Nephron progenitor cell (in vitro differentiated cells): Measurements from ENCODE around the gene SMARCA1.

Experiments
- DNase-seq: peaks from one replicate; pipeline ENCODE4 v3.0.0; 2021
- H3K27ac Mint-ChIP-seq: 2 replicates; pipeline ENCODE4 v1.8.0; 2021; ENCODE audit warnings: mild to moderate bottlenecking, moderate library complexity, mixed read lengths
- H3K27me3 Mint-ChIP-seq: 2 replicates; pipeline ENCODE4 v1.8.0; 2021; ENCODE audit warnings: mild to moderate bottlenecking, low read depth, mixed read lengths; ENCODE audit not compliant: poor library complexity
- H3K36me3 Mint-ChIP-seq: 2 replicates; pipeline ENCODE4 v1.8.0; 2021; ENCODE audit warnings: low read depth, mixed read lengths
- H3K4me1 Mint-ChIP-seq: 2 replicates; pipeline ENCODE4 v1.8.0; 2021; ENCODE audit warnings: mixed read lengths
- H3K4me3 Mint-ChIP-seq: 2 replicates; pipeline ENCODE4 v1.8.0; 2021; ENCODE audit warnings: mild to moderate bottlenecking, moderate library complexity, mixed read lengths
- H3K9me3 Mint-ChIP-seq: 2 replicates; pipeline ENCODE4 v1.8.0; 2021; ENCODE audit warnings: mild to moderate bottlenecking, moderate library complexity, mixed read lengths
- CTCF ChIP-seq: fragments of 200-600 bp; sonication (generic); IDR thresholded peaks from 2 replicates; pipeline ENCODE4 v1.5.0; 2021; ENCODE audit warnings: antibody characterized with exemption

The SMARCA1 gene

DNA sequence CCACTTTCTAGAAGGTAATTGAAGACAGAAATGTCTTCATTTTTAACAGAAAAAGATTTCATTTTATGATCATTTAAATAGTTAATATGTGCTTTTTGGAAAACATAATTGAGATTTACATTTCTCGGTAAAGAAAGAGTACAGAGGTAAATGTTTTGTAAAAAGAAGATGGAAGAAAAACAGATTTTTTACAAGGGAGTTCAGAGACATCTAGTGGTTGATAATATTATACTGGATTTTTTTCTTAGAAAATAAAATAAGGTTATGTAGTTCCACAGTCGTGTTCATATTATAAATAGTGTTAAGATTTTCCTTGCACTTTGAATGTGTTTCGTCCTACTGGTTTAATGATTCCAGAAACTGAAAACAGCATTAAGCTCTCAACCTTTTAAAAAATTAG, 60.6 kb downstream of the SMARCA1 start:
- no peak for DNase-seq
- Mint-ChIP-seq H3K9me3 (no peaks in the 10 kb centered on the region), H3K27me3 (no peaks in the 10 kb centered on the region), H3K36me3 (peaks cover 90% of the 10 kb centered on the region), H3K4me3 (no peak overlapping the region), H3K4me1 (no peaks in the 10 kb centered on the region), H3K27ac (no peak overlapping the region)
- no peak for TF ChIP-seq CTCF

DNA sequence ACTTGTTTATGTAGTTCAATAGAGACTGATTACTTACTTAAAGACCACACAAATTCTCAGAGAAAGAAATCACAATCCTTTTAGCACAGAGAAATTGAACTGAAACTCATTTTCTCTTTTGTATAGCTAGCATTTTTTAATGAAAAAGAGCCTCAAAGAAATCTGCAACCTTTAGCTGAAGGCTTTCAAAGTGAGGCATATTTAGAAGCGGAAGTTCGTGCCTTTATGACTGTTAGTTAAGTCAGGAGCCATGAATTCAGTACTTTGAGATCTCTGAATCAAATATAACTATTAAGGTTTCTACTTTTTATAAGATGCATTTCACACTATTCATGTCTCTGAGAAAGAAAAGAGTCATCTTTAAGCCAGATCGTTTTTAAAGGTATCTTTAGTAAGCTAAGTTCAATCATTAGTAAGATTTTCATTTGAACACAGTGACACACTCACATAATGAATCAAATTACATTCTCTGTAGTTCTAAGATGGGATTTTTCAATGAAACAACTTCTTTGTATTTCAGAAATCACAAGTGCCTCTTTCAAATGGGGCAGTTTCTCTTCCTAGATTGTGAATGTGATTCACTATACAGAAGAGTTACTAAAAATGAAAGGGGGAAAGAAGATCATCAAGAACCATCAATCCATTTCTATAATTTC, 61.4 kb downstream of the SMARCA1 start:
- no peaks in the 10 kb centered on the region for H3K9me3 Mint-ChIP-seq
- H3K36me3 Mint-ChIP-seq, result peaks cover 90% of the 10 kb centered on the region
- DNase-seq, result no peak
- H3K27ac Mint-ChIP-seq, result no peak overlapping the region
- H3K4me1 Mint-ChIP-seq, result no peaks in the 10 kb centered on the region
- no peaks in the 10 kb centered on the region for H3K27me3 Mint-ChIP-seq
- no peak overlapping the region for H3K4me3 Mint-ChIP-seq
- no peak for TF ChIP-seq CTCF

DNA sequence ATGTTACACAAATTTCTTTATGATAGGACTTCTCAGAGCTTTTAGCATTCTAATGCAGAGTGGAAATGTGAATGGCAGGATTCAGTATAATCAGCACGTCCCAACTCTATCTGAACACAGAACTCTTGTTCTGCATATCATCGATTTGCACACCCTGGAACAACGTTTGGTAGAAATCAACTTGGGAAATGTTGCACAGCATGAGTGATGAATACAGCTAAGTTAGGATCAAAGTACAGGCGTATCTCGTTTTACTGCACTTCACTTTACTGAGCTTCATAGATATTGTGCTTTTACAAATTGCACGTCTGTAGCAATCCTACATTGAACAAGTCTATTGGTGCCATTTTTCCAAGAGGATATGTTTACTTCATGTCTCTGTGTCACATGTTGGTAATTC, 70.8 kb downstream of the SMARCA1 start:
- Mint-ChIP-seq H3K4me3 (no peak overlapping the region), H3K36me3 (peaks cover 89% of the 10 kb centered on the region), H3K4me1 (no peaks in the 10 kb centered on the region), H3K9me3 (peaks cover 32% of the 10 kb centered on the region), H3K27ac (no peak overlapping the region), H3K27me3 (no peaks in the 10 kb centered on the region)
- DNase-seq, result no peak
- no peak for TF ChIP-seq CTCF

DNA sequence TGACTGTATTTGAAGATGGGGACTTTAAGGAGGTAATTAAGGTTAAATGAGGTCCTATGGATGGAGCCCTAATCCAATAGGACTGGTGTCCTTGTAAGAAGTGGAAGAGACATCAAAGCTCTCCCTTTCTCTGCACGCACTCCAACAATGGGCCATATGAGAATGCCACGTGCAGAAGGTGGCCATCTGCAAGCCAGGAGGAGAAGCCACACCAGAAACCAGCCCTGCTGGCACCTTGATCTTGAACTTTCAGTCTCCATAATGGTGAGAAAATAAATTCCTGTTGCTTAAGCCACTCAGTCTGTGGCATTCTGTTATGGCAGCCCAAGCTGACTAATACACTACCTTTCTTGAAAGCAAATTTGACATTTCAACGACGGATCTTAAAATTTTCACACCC, 73.2 kb downstream of the SMARCA1 start:
- H3K9me3 Mint-ChIP-seq, result peaks cover 19% of the 10 kb centered on the region
- no peak overlapping the region for H3K27ac Mint-ChIP-seq
- no peaks in the 10 kb centered on the region for H3K4me1 Mint-ChIP-seq
- no peaks in the 10 kb centered on the region for H3K27me3 Mint-ChIP-seq
- TF ChIP-seq CTCF, result no peak
- DNase-seq, result no peak
- H3K36me3 Mint-ChIP-seq, result peaks cover 84% of the 10 kb centered on the region
- no peak overlapping the region for H3K4me3 Mint-ChIP-seq

DNA sequence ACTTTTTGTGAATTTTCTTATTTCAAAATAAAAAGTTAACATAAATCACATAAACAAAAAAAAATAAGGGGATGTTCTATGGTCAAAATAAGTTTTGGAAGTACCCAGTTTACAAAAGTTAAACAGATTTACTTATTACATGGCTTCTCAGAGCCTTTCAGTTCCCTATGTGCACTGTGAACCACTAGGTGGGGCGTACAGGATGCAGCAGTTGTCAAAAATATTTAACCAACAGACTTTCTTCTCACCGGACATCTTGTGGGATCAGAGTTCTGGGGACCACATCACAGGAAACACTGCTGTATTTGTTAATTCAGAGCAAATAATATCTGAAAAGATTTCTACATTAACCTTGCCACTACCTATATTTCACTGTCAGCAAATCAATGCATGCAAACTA, 74.1 kb downstream of the SMARCA1 start:
- Mint-ChIP-seq H3K27ac (no peak overlapping the region), H3K9me3 (peaks cover 9% of the 10 kb centered on the region), H3K27me3 (no peaks in the 10 kb centered on the region), H3K4me3 (no peak overlapping the region), H3K4me1 (no peaks in the 10 kb centered on the region), H3K36me3 (peaks cover 84% of the 10 kb centered on the region)
- TF ChIP-seq CTCF, result no peak
- no peak for DNase-seq

GRCh38 chrX:129445436-129445835, 77.9 kb downstream of the SMARCA1 start:
- H3K4me3 Mint-ChIP-seq, result no peak overlapping the region
- no peaks in the 10 kb centered on the region for H3K27me3 Mint-ChIP-seq
- no peak for DNase-seq
- H3K36me3 Mint-ChIP-seq, result peaks cover 77% of the 10 kb centered on the region
- TF ChIP-seq CTCF, result no peak
- H3K9me3 Mint-ChIP-seq, result no peaks in the 10 kb centered on the region
- peak overlapping the region; percentile 4 for H3K27ac Mint-ChIP-seq
- no peaks in the 10 kb centered on the region for H3K4me1 Mint-ChIP-seq
